GM12874 (cell line): ENCODE results near the gene C1QTNF8.

Experiments used
- CTCF ChIP-seq: IDR thresholded peaks from 2 replicates; pipeline ENCODE4 v1.5.1; 2011; ENCODE audit warnings: low read depth, mild to moderate bottlenecking, control low read depth, low read length, moderate library complexity; ENCODE audit not compliant: insufficient read depth

Gene C1QTNF8

GRCh38 chr16:1058216-1058615 lies 37.8 kb downstream of the C1QTNF8 start:
- no peak for TF ChIP-seq CTCF

- peak; percentile 30 for TF ChIP-seq CTCF
Measured at GRCh38 chr16:1057252-1057932, 38.7 kb downstream of the C1QTNF8 start.

- TF ChIP-seq CTCF, result no peak
Measured at GRCh38 chr16:1056196-1056595, 39.8 kb downstream of the C1QTNF8 start.

GRCh38 chr16:1055557-1055924 lies 40.5 kb downstream of the C1QTNF8 start:
- TF ChIP-seq CTCF, result no peak

GRCh38 chr16:1054660-1055556 lies 41.1 kb downstream of the C1QTNF8 start:
- TF ChIP-seq CTCF, result 0 out of 2 replicates have a peak, but pooled peaks have one; percentile 15

- TF ChIP-seq CTCF, result no peak
Measured at GRCh38 chr16:1053700-1054368, 42.2 kb downstream of the C1QTNF8 start.

- no peak for TF ChIP-seq CTCF
Measured at GRCh38 chr16:1053121-1053521, 42.9 kb downstream of the C1QTNF8 start.
